HG02763 (cell line): ENCODE measurements around the gene STK32B.

ENCODE experiments used
- ATAC-seq: cut with Tn5 transposase; IDR thresholded peaks from one replicate; pipeline ENCODE4 v1.9.1; 2021; ENCODE audit warnings: mild to moderate bottlenecking, moderate library complexity; ENCODE audit not compliant: unreplicated experiment

Gene STK32B

DNA sequence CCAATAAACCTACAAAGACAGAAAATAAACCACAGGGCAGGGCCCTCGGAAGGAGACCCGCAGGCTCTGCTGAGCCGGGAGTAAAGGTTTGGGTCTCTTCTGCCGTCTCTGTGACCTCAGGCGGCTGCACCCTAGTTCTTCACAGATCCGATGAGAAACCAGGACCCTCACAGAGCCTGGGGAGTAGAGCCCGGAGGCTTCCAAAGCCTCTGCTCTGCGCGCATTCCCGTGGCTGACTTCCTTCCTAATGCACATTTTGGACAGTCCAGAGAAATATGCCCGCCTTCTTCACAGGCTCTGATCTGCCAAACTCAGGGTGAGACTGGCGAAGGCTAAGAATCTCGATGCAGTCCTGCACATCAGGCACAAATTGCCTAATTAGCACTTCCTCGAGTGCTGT, 411.6 kb downstream of the STK32B start:
- ATAC-seq = no peak

- no peak for ATAC-seq
Observed at GRCh38 chr4:5463361-5463760, 412.1 kb downstream of the STK32B start.

- ATAC-seq = no peak
Observed at GRCh38 chr4:5463936-5464650, 412.8 kb downstream of the STK32B start.

- no peak for ATAC-seq
Observed at GRCh38 chr4:5465529-5465928, 414.2 kb downstream of the STK32B start.

GRCh38 chr4:5465956-5466355, 414.7 kb downstream of the STK32B start:
- ATAC-seq = no peak

GRCh38 chr4:5467111-5467510, 415.8 kb downstream of the STK32B start:
- ATAC-seq = no peak

DNA sequence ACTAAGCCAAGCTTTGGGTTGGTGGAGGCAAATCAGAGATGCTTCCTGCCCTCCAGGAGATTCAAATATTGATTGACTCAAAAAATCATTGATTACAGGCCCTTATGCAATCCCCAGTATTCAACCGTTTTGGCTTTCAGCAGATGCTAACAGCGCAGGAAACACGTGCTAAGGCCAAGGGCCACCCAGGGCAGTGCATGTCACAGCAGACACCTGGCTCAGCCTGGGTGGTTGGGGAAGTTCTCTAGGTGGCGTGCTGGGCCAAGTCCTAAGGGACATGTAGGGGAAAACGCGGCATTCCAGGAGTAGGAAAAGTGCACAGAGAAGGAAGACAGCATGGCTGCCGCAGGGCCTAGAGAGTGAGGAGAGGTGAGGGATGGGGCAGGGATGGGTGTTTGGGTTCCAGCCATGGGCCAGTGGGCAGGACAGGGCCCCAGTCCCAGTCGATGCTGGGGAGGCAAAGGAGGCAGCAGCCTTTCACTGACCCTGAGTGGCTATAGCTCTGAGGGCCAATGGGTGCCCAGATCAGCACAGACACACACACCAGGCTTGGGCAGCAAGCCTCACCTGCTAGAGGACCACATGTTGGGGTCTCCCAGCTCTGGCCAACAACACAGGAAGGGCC, 418.0 kb downstream of the STK32B start:
- no peak for ATAC-seq

- no peak for ATAC-seq
Observed at GRCh38 chr4:5469861-5470260, 418.6 kb downstream of the STK32B start.

GRCh38 chr4:5470318-5471198, 419.3 kb downstream of the STK32B start:
- no peak for ATAC-seq

DNA sequence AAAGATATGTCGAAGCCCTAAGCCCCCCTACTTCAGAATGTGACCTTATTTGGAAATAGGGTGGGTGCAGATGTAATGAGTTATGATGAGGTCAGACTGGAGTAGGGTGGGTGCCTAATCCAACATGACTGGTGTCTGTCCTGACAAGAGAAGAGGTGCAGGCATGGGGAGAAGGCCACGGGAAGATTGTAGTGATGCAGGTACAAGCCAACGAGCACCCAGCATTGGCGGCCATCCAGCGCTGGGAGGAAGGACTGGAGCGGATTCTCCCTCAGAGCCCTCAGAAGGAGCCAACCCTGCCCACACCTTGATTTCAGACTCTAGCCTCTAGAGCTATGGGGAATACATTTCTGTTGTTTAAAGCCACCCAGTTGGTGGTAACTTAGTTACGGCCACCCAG, 419.9 kb downstream of the STK32B start:
- ATAC-seq = no peak

DNA sequence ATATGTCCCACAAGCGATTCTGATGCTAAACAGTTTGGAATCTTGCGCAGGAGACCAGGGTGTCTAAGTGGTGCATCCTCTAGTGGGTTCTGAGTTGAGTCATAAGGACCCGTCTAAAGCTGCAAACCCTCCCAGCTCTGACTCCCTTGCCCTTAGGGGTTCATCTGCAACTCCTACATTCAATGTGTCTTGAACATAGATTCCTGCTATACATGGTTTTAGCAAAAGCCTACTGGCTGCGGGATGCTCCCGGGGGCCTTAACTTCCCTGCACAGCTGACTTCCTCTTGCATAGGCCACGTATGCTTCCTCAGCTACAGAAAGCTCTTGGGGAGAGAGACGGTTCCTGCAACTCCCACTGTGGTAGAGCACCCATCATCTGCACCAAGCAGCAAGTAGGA, 420.4 kb downstream of the STK32B start:
- no peak for ATAC-seq

DNA sequence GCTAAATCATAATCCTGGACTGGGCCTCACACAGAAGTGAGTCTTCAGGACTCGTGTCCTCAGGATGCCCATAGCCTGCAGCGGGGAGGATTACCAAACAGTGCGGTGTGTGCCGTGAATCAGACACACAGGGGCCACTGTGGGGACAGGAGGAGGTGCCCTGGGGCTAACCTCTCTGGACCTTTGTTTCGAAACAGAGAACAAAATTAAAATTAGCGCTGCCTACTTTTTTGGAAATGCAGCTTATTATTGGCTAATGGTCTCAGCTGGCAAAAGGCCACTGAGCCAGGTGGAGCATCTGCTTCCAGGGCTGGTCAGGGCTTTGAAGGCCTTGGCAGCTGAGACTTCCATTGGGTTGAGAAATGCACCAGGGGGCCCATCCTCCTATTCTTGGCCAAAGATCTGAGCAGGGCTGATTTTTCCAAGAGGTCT, 420.9 kb downstream of the STK32B start:
- ATAC-seq = no peak

DNA sequence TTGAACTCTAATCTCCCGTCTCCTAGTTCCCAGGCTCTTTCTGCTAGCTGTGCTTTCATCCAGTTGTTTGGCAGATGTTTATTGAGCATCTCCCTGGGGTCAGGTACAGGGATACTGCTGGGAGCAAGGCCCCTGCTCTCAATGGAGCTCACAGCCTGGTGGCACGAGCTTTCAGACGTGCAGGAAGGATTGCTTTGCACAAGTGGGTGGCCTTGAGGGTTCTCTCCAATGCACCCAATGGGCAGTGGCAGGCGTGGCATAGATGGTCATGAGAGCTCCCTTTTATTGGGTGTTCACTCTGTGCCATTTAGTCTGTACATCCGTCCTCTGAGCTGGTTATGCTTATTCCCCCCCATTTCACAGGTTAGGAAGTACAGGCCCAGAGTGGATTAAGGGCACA, 421.8 kb downstream of the STK32B start:
- ATAC-seq = no peak

- ATAC-seq = no peak
Observed at GRCh38 chr4:5474756-5475155, 423.5 kb downstream of the STK32B start.

DNA sequence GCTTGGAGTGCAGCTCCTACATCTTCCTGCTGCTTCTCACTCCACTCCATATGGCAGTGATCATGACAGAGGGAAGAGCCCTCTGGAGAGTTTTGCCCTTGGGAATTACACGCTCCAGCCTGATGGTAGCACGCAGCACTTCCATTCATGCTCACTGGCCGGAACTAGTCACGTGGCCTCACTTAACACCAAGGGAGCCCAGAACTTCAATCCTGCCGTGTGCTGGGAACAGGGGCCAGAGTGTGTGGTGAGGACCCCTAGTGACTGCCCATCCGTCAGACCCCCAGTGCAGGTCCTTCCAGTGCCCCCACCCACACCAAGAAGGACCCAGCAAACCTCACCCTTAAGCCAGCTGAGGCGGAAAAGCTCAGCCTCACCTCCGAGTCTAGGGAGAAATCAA, 426.3 kb downstream of the STK32B start:
- no peak for ATAC-seq

DNA sequence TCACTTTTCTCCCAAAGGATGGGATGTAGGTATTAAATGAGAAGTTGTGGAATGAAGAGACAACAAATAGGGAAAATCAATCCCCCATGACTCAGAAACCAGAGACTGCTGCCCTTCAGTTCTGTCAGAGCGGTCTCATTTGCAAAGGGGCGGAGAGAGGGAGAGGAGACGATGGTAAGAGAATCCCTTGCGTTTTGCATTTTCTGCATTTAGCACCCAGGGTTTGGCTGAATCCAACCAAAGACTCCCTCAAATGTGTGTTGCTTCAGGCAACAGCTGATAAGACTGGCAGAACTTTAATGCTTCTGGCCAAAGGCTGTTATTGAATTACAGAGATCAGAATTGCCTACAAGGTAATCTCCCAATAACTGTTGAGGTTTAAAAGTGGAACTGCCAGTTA, 426.9 kb downstream of the STK32B start:
- ATAC-seq = no peak

DNA sequence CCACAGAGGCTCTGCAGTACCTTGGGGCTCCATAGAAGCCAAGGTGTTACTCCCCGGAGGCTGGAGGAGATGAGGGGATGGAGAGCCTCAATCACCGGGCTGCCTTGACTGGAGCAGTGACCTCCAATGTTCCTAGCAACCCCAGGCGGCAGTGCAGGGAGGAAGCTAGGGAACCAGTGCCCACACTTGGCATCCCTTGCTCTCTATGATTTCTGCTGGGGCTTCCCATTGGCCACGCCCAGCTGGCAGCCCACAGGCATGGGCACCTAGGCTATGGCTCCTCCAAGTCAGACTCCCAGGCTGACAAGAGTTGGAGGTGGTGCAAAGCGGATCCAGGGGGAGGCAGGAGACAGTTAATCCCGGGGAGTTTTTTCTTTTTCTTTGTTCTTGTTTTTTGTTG, 427.4 kb downstream of the STK32B start:
- ATAC-seq = no peak

- ATAC-seq = no peak
Observed at GRCh38 chr4:5479518-5480060, 428.3 kb downstream of the STK32B start.

GRCh38 chr4:5488413-5488812, 437.1 kb downstream of the STK32B start:
- ATAC-seq = no peak

GRCh38 chr4:5489260-5489659, 438.0 kb downstream of the STK32B start:
- no peak for ATAC-seq

DNA sequence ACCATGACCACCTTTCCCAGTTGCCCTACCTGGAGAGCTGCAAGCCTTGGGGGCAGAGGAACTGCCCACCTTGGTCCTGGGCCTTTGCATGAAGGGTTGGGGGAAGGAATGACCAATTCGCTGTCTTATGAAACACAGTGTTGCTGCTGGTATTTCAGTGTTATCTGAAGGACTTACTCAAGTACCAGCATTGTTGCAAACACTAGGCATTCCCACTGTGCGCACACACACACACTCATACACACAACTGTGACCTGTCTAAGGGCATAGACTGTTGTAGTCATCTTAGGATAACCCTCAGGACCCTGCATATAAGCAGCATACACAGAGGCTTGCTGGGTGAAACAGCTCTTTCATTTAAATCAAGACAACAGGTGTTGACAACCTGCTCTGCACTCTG, 446.2 kb downstream of the STK32B start:
- no peak for ATAC-seq

DNA sequence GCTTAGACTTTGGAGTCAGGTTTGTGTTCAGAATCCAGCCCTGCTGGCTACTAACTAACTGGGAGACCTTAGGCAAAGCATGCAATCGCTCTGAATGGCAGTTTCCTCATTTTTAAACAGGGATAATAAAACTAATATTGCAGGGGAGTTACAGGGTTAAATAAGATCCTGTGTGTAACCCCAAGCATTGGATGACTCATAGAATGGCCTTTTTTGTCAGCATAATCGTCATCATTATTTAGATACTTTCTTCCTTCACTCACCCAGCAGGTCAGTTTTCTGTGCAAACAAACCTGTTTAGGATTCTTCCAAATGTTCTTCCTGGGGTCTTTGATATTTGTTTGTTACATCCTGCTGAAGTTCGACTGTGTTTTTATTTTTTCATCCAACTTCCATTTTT, 448.9 kb downstream of the STK32B start:
- ATAC-seq = no peak
